Mammary epithelial cell (primary cell): Measurements from ENCODE around the gene PTPRS.

ENCODE experiments used
- EZH2 ChIP-seq: IDR thresholded peaks from 2 replicates; pipeline ENCODE4 v1.6.1; 2012; ENCODE audit warnings: low read length, inconsistent platforms, borderline replicate concordance
- TF ChIP-seq, protein P1 (sequence below), 2 donors: IDR thresholded peaks in 1 of 2; conservative IDR thresholded peaks in 1 of 2; 2 replicates each; pipeline ENCODE4 v1.5.1; 2011 to 2012; ENCODE audit warnings: inconsistent platforms in 2 of 2, low read length in 2 of 2, mild to moderate bottlenecking in 2 of 2, control low read depth in 1 of 2, low read depth in 1 of 2; ENCODE audit not compliant: insufficient read depth in 1 of 2; ENCODE audit errors: extremely low read depth in 1 of 2

DNA sequence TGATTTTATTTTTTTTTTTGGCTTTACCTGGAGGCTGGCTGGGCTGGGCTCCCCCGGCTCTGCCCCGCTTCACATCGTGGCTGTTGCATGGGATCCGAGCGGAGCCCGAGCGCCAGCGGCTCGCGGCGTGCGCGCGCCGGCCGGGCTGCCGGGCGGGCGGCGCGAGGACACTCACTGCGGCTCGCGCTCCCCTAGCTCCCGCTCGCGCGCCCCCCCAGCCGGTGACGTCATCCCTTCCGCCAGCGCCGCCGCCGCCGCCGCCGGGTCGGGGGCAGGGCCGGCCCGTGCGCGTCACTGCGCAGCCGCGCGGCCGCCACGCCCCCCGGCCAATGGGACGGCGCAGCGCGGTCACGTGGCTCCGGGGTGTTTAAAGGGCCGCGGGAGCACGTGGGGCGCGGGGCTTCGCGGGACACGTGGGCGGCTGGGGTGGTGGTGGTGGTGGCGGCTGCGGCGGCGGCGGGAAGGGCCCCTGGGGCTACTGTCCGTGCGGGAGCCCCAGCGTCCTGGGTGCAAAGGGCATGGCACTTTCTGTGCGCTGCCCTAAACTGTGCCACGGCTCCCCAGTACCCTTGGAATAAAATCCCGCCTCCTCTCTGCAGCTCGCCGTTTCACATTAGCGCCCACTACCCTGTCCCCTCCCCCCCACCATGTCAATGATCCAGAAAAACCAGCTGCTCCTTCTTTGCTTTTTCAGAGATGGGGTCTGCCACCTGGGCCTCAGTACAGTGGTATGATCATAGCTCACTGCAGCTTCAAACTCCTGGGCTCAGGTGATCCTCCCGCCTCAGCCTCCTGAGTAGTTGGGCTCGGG, at the start of gene PTPRS:
- TF ChIP-seq, protein P1, sequence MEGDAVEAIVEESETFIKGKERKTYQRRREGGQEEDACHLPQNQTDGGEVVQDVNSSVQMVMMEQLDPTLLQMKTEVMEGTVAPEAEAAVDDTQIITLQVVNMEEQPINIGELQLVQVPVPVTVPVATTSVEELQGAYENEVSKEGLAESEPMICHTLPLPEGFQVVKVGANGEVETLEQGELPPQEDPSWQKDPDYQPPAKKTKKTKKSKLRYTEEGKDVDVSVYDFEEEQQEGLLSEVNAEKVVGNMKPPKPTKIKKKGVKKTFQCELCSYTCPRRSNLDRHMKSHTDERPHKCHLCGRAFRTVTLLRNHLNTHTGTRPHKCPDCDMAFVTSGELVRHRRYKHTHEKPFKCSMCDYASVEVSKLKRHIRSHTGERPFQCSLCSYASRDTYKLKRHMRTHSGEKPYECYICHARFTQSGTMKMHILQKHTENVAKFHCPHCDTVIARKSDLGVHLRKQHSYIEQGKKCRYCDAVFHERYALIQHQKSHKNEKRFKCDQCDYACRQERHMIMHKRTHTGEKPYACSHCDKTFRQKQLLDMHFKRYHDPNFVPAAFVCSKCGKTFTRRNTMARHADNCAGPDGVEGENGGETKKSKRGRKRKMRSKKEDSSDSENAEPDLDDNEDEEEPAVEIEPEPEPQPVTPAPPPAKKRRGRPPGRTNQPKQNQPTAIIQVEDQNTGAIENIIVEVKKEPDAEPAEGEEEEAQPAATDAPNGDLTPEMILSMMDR (conservative IDR thresholded peaks at IDR 0.05 in 1 of 2, IDR thresholded peaks at IDR 0.05 in 1 of 2; ENCODE audit: extremely low read depth in 1 of 2, insufficient read depth in 1 of 2, low read depth in 1 of 2, low read length in 2 of 2), result no peak
- no peak for TF ChIP-seq EZH2
